Measurements from ENCODE around the gene PRKD2. TPM values are rescaled to one million over a fixed set of nuclear protein-coding genes. Genes with fewer than 3 reads are reported as not detected.

Gene PRKD2
- total RNA-seq, 1 experiment from 2014 or later = 88.5 TPM

GRCh38 chr19:46710687-46711086 lies 6.2 kb downstream of the PRKD2 start:
- Histone ChIP-seq H4K20me1 (ENCODE audit: insufficient read depth) (peaks cover 8% of the 10 kb centered on the region; the same call in 1 of the 2 replicates), H3K27ac (no peak overlapping the region), H3K4me1 (replicated peaks; ENCODE audit: insufficient read depth) (peaks cover 17% of the 10 kb centered on the region), H3F3A (ENCODE audit: insufficient read depth, low read depth) (peaks cover 24% of the 10 kb centered on the region; the same call in 1 of the 2 replicates), H3K9me2 (ENCODE audit: insufficient read depth) (no peaks in the 10 kb centered on the region), H3K9me3 (ENCODE audit: insufficient read depth, low read depth) (no peaks in the 10 kb centered on the region), H3K79me2 (ENCODE audit: low read depth) (peaks cover 34% of the 10 kb centered on the region), H2AFZ (no peak overlapping the region), H3K36me3 (ENCODE audit: low read depth) (peaks cover 12% of the 10 kb centered on the region; the same call in 1 of the 2 replicates), H3K4me3 (no peak overlapping the region), H3K4me2 (no peak overlapping the region), H3K27me3 (ENCODE audit: insufficient read depth, low read depth) (no peaks in the 10 kb centered on the region)
- no TSS peak for BruUV-seq (replicated peaks)
- ChIA-PET POLR2A (ENCODE audit: unreplicated experiment) (no interaction called here), CTCF (no interaction called here)
- no peak for DNase-seq
- intact Hi-C loops (cut with micrococcal nuclease; ENCODE audit: unreplicated experiment) = no loop called here
- no peak for TF ChIP-seq CTCF (conservative IDR thresholded peaks at IDR 0.05)

- Histone ChIP-seq H3K27ac (no peak overlapping the region), H4K20me1 (ENCODE audit: insufficient read depth) (peaks cover 9% of the 10 kb centered on the region; the same call in 1 of the 2 replicates), H2AFZ (no peak overlapping the region), H3K9me2 (ENCODE audit: insufficient read depth) (no peaks in the 10 kb centered on the region), H3K36me3 (ENCODE audit: low read depth) (peaks cover 48% of the 10 kb centered on the region), H3K4me2 (no peak overlapping the region), H3F3A (ENCODE audit: insufficient read depth, low read depth) (peaks cover 14% of the 10 kb centered on the region; the same call in 1 of the 2 replicates), H3K27me3 (ENCODE audit: insufficient read depth, low read depth) (no peaks in the 10 kb centered on the region), H3K9me3 (ENCODE audit: insufficient read depth, low read depth) (no peaks in the 10 kb centered on the region), H3K4me3 (no peak overlapping the region), H3K4me1 (replicated peaks; ENCODE audit: insufficient read depth) (no peaks in the 10 kb centered on the region), H3K79me2 (ENCODE audit: low read depth) (no peaks in the 10 kb centered on the region)
- POLR2A ChIA-PET (ENCODE audit: unreplicated experiment) = interaction anchor here (0.6 kb wide), 1 partner anchor 309 kb away, joined by 3 read pairs; no protein-coding TSS in a partner anchor
- CTCF ChIA-PET = interaction anchor here (0.6 to 0.7 kb wide), 4 partner anchors 12 to 93 kb away, joined by 3 to 6 read pairs (median 5); no protein-coding TSS in a partner anchor
- peak; percentile 34 to 70 for DNase-seq
- TF ChIP-seq CTCF (conservative IDR thresholded peaks at IDR 0.05) (peak; percentile 98), EZH2 (IDR thresholded peaks at IDR 0.05; ENCODE audit: low read depth) (no peak)
- BruUV-seq (replicated peaks) = no TSS peak
- intact Hi-C loops (cut with micrococcal nuclease; ENCODE audit: unreplicated experiment) = loop anchor here (1.0 to 2.0 kb wide), 2 partner anchors 27 to 48 kb away; no protein-coding TSS in a partner anchor
These were observed 12.4 kb downstream of the PRKD2 start for GRCh38 chr19:46704379-46705076.

GRCh38 chr19:46700704-46701103 lies 16.2 kb downstream of the PRKD2 start:
- Histone ChIP-seq H3K4me1 (replicated peaks; ENCODE audit: insufficient read depth) (no peaks in the 10 kb centered on the region), H3K4me3 (no peak overlapping the region), H2AFZ (no peak overlapping the region), H3F3A (ENCODE audit: insufficient read depth, low read depth) (peaks cover 10% of the 10 kb centered on the region; the same call in 1 of the 2 replicates), H3K9me2 (ENCODE audit: insufficient read depth) (no peaks in the 10 kb centered on the region), H3K36me3 (ENCODE audit: low read depth) (peaks cover 46% of the 10 kb centered on the region), H4K20me1 (ENCODE audit: insufficient read depth) (0 out of 2 replicates have a peak, but pooled peaks cover 5% of the 10 kb centered on the region), H3K4me2 (no peak overlapping the region), H3K27ac (no peak overlapping the region), H3K79me2 (ENCODE audit: low read depth) (no peaks in the 10 kb centered on the region), H3K9me3 (ENCODE audit: insufficient read depth, low read depth) (no peaks in the 10 kb centered on the region), H3K27me3 (ENCODE audit: insufficient read depth, low read depth) (no peaks in the 10 kb centered on the region)
- ChIA-PET CTCF (no interaction called here), POLR2A (ENCODE audit: unreplicated experiment) (no interaction called here)
- TF ChIP-seq EZH2 (IDR thresholded peaks at IDR 0.05; ENCODE audit: low read depth) (no peak), CTCF (conservative IDR thresholded peaks at IDR 0.05) (no peak)
- no TSS peak for BruUV-seq (replicated peaks)
- intact Hi-C loops (cut with micrococcal nuclease; ENCODE audit: unreplicated experiment) = no loop called here
- no peak for DNase-seq
